ENCODE results near the gene IP6K2. TPM values are rescaled to one million over a fixed set of nuclear protein-coding genes. Genes with fewer than 3 reads are reported as not detected.
A peak's percentile ranks its signal among the peaks of the same experiment; 100 is the strongest.
"Not testable (repeated sequence)": the region's sequence is repeated elsewhere in the genome, so short reads cannot be mapped to it uniquely, and the experiment has no call there.

Gene IP6K2
- total RNA-seq, 1 experiment from 2014 or later, result 117 TPM

DNA sequence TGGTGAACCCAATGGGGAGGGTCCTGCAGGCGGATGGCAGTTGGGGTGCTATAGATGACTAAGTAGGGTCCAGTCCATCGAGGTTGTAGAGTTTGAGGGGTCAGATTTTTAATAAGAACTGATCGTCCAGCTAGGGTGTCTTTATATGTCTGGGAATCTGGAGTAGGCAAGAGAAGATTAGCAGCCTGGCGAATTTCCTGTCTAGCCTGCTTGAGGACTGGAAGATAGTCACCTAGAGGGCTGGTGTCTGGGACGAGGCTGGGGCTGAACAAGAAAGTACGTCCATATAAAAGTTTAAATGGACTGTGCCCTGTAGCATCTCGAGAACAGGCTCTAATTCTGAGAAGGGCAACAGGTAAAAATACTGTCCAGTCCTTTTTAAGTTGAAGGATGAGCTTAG, 6.7 kb upstream of the IP6K2 start:
- no peak for TF ChIP-seq CTCF (IDR thresholded peaks at IDR 0.05; ENCODE audit: unreplicated experiment)
- Mint-ChIP-seq H3K36me3 (ENCODE audit: insufficient read depth, unreplicated experiment) (no peaks in the 10 kb centered on the region), H3K9me3 (ENCODE audit: unreplicated experiment) (no peaks in the 10 kb centered on the region), H3K27me3 (ENCODE audit: insufficient read depth, unreplicated experiment) (no peaks in the 10 kb centered on the region), H3K4me1 (ENCODE audit: insufficient read depth, unreplicated experiment) (no peaks in the 10 kb centered on the region), H3K4me3 (ENCODE audit: unreplicated experiment) (no peak overlapping the region), H3K27ac (ENCODE audit: low read depth, unreplicated experiment) (no peak overlapping the region)
- intact Hi-C loops (cut with micrococcal nuclease), result no loop called here
- DNase-seq (ENCODE audit: unreplicated experiment), result no peak
- no TSS peak for BruUV-seq (replicated peaks)
- ChIA-PET POLR2A (no interaction called here), CTCF (interaction anchor here (0.6 kb wide), 1 partner anchor 12 kb away, joined by 3 read pairs; no protein-coding TSS in a partner anchor)

DNA sequence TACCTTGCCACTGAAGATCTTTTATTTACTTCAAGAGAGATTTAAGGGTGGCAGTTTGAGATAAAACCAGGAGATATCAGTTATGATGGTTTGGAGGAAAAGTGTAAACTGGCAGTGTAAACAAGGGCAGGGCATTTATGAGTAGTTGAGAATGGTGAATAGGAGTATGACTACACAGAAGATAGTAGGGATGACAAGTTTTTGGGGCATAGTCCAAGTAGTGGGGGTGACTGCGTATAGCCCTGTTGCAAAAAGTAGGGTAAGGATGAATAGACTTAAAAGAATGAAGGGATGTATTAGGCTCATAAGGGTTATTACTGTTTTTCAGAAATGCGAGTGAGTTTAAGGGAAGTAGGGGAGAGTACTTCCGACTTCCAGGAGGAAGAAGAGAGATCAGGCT, 6.3 kb upstream of the IP6K2 start:
- POLR2A ChIA-PET; DNase-seq (ENCODE audit: unreplicated experiment); H3K9me3 Mint-ChIP-seq (ENCODE audit: unreplicated experiment); H3K27ac Mint-ChIP-seq (ENCODE audit: low read depth, unreplicated experiment); H3K27me3 Mint-ChIP-seq (ENCODE audit: insufficient read depth, unreplicated experiment); intact Hi-C loops (cut with micrococcal nuclease); H3K4me3 Mint-ChIP-seq (ENCODE audit: unreplicated experiment); H3K36me3 Mint-ChIP-seq (ENCODE audit: insufficient read depth, unreplicated experiment); H3K4me1 Mint-ChIP-seq (ENCODE audit: insufficient read depth, unreplicated experiment); BruUV-seq (replicated peaks): not testable (repeated sequence)
- CTCF ChIA-PET, result interaction anchor here (0.6 kb wide), 1 partner anchor 13 kb away, joined by 3 read pairs; no protein-coding TSS in a partner anchor

DNA sequence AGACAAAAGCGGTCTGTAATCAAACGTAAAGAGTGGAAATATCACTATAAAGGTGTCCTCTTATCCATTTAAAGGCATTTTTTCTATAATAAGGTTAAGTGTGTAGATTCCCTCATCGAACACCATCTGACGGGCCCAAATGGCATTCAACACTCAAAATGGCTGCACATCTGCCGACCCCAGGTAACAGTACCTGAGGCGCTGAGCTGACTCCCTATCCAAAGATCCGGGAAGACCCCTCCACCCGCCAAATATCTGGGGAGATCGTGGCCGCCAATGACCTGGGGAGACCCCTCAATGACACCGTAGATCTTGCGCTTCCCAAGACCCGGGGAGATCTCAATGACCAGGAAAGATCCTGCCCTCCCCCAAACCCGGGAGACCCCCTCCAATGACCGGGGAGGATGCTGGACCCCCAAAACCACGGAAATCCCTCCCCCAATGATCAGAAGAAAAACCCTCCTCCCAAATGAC, 476 bp downstream of the IP6K2 start:
- ChIA-PET CTCF (interaction anchor here (1.5 to 2.8 kb wide), 2 partner anchors 19 to 23 kb away, joined by 3 to 16 read pairs; no protein-coding TSS in a partner anchor), POLR2A (interaction anchor here (0.6 to 4.8 kb wide), 34 partner anchors 9 to 479 kb away, joined by 3 to 114 read pairs (median 5); partner anchors contain the start of genes ARIH2, ATRIP, CCDC51 and CELSR3)
- no peak for TF ChIP-seq CTCF (IDR thresholded peaks at IDR 0.05; ENCODE audit: unreplicated experiment)
- peak overlapping the region; percentile 93 for H3K4me3 Mint-ChIP-seq (ENCODE audit: unreplicated experiment)
- H3K27me3 Mint-ChIP-seq (ENCODE audit: insufficient read depth, unreplicated experiment), result no peaks in the 10 kb centered on the region
- H3K27ac Mint-ChIP-seq (ENCODE audit: low read depth, unreplicated experiment), result peak overlapping the region; percentile 98
- DNase-seq (ENCODE audit: unreplicated experiment), result no peak
- peaks cover 16% of the 10 kb centered on the region for H3K4me1 Mint-ChIP-seq (ENCODE audit: insufficient read depth, unreplicated experiment)
- no TSS peak for BruUV-seq (replicated peaks)
- peaks cover 51% of the 10 kb centered on the region for H3K36me3 Mint-ChIP-seq (ENCODE audit: insufficient read depth, unreplicated experiment)
- no peaks in the 10 kb centered on the region for H3K9me3 Mint-ChIP-seq (ENCODE audit: unreplicated experiment)
- intact Hi-C loops (cut with micrococcal nuclease), result loop anchor here (2.0 kb wide), 1 partner anchor 22 kb away; no protein-coding TSS in a partner anchor

DNA sequence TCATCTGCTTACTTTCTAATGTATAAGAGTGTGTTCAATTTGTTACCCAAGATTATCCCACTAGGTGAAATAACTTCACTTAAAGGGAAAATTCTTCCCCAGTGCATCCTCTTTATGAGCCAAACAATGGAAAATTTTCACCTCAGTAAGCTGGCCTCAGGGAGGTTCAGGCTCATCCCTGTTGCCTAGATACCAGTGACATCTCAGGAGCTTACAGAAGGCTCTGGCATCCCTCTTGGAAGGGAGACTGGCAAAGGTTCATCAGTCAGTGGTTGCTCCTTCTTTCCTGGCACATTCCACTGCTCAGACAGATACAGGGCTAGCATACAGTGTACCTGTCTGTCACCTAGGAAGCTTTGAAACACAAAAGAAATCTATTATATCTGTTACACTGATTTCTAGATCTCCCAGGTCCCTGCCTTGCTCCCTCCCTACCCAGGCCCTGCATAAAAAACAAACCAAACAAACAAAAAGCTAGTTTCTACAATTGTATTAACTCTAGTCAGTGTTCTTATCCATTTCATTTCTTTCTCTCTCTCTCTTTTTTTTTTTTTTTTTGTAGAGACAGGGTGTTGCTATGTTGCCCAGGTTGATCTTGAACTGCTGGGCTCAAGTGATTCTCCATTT, 1.7 kb downstream of the IP6K2 start:
- BruUV-seq (replicated peaks), result no TSS peak

More for the DNA sequence above, 1.7 kb downstream of the IP6K2 start:
- peak; percentile 25 for DNase-seq (ENCODE audit: unreplicated experiment)
- H3K4me1 Mint-ChIP-seq (ENCODE audit: insufficient read depth, unreplicated experiment), result peaks cover 22% of the 10 kb centered on the region
- no peaks in the 10 kb centered on the region for H3K9me3 Mint-ChIP-seq (ENCODE audit: unreplicated experiment)
- no peak for TF ChIP-seq CTCF (IDR thresholded peaks at IDR 0.05; ENCODE audit: unreplicated experiment)
- CTCF ChIA-PET, result interaction anchor here (0.7 to 1.6 kb wide), 6 partner anchors 9 to 204 kb away, joined by 3 to 13 read pairs (median 4); partner anchors contain the start of gene ARIH2
- intact Hi-C loops (cut with micrococcal nuclease), result no loop called here
- no peaks in the 10 kb centered on the region for H3K27me3 Mint-ChIP-seq (ENCODE audit: insufficient read depth, unreplicated experiment)
- peak overlapping the region; percentile 93 for H3K4me3 Mint-ChIP-seq (ENCODE audit: unreplicated experiment)
- peak overlapping the region; percentile 98 for H3K27ac Mint-ChIP-seq (ENCODE audit: low read depth, unreplicated experiment)
- peaks cover 62% of the 10 kb centered on the region for H3K36me3 Mint-ChIP-seq (ENCODE audit: insufficient read depth, unreplicated experiment)
- POLR2A ChIA-PET, result interaction anchor here (0.7 to 4.8 kb wide), 14 partner anchors 8 to 306 kb away, joined by 3 to 114 read pairs (median 15); partner anchors contain the start of genes ARIH2, CELSR3, NCKIPSD and NDUFAF3
